AG08396 (cell line): ENCODE measurements around the gene SBF2.

Experiments used
- DNase-seq: peaks from one replicate; pipeline ENCODE4 v3.0.0; 2012; ENCODE audit warnings: low spot score, mixed read lengths

SBF2 gene

GRCh38 chr11:9773524-9773923 lies 520.5 kb downstream of the SBF2 start:
- DNase-seq: no peak

GRCh38 chr11:9772218-9772617 lies 521.8 kb downstream of the SBF2 start:
- DNase-seq: no peak

- no peak for DNase-seq
These were observed 522.9 kb downstream of the SBF2 start for GRCh38 chr11:9771071-9771511.

- no peak for DNase-seq
These were observed 524.4 kb downstream of the SBF2 start for GRCh38 chr11:9769621-9770020.

- peak; percentile 57 for DNase-seq
These were observed 528.5 kb downstream of the SBF2 start for GRCh38 chr11:9765320-9766101.

- DNase-seq: no peak
These were observed 530.7 kb downstream of the SBF2 start for GRCh38 chr11:9763301-9763700.

- DNase-seq: no peak
These were observed 531.5 kb downstream of the SBF2 start for GRCh38 chr11:9762531-9762930.

GRCh38 chr11:9761441-9761945 lies 532.5 kb downstream of the SBF2 start:
- no peak for DNase-seq

- DNase-seq: peak; percentile 80
These were observed 533.8 kb downstream of the SBF2 start for GRCh38 chr11:9760193-9760575.

- DNase-seq: peak; percentile 96
These were observed 534.4 kb downstream of the SBF2 start for GRCh38 chr11:9759519-9760192.

- peak; percentile 67 for DNase-seq
These were observed 535.1 kb downstream of the SBF2 start for GRCh38 chr11:9758637-9759518.

GRCh38 chr11:9757809-9758636 lies 536.0 kb downstream of the SBF2 start:
- peak; percentile 96 for DNase-seq

- DNase-seq: no peak
These were observed 537.1 kb downstream of the SBF2 start for GRCh38 chr11:9756878-9757277.

GRCh38 chr11:9756461-9756860 lies 537.6 kb downstream of the SBF2 start:
- no peak for DNase-seq

GRCh38 chr11:9755561-9756185 lies 538.3 kb downstream of the SBF2 start:
- DNase-seq: peak; percentile 70

GRCh38 chr11:9754010-9754471 lies 540.0 kb downstream of the SBF2 start:
- no peak for DNase-seq

- peak; percentile 54 for DNase-seq
These were observed 541.0 kb downstream of the SBF2 start for GRCh38 chr11:9753021-9753420.

- DNase-seq: no peak
These were observed 541.9 kb downstream of the SBF2 start for GRCh38 chr11:9752091-9752490.

GRCh38 chr11:9750551-9750950 lies 543.5 kb downstream of the SBF2 start:
- no peak for DNase-seq

GRCh38 chr11:9748361-9748970 lies 545.6 kb downstream of the SBF2 start:
- DNase-seq: peak; percentile 81
